ENCODE measurements around the gene ALLC. TPM values are rescaled to one million over a fixed set of nuclear protein-coding genes. Genes with fewer than 3 reads are reported as not detected.

ALLC gene
- total RNA-seq, 3 donors from 2014 or later = 0.16 TPM; not detected in 2

GRCh38 chr2:3648652-3649177, 9.3 kb upstream of the ALLC start:
- TF ChIP-seq CTCF (IDR thresholded peaks at IDR 0.05) (no peak), POLR2AphosphoS5 (IDR thresholded peaks at IDR 0.05) (no peak), POLR2A (IDR thresholded peaks at IDR 0.05) (no peak)
- H3K4me3 ChIP-seq = no peak overlapping the region
- intact Hi-C loops (cut with DNase I; ENCODE audit: low total_unique reads) = no loop called here
- H3K9me3 ChIP-seq = no peaks in the 10 kb centered on the region
- no peaks in the 10 kb centered on the region for H3K4me1 ChIP-seq
- H3K36me3 ChIP-seq = no peaks in the 10 kb centered on the region
- no peak for DNase-seq (ENCODE audit: low spot score in 2 of 2)
- H3K27ac ChIP-seq = no peak overlapping the region
- no peaks in the 10 kb centered on the region for H3K27me3 ChIP-seq

DNA sequence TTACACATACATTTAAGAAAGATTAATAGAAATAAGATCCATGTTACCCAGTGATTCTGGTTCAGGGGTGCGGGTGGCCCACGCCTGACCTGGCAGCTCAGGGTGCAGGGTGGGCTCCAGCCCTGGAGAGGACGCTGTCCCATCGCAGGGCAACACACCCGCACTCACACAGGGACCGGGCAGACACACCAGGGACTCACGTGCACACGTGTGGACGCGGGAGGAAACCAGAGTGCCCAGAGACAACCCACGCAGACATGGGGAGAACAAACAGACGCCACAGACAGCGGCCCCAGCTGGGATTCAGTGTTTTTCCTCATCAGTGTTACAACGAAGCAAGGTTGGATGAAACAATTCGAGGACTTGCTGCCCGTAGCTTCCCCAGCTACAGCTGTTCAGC, 8.4 kb upstream of the ALLC start:
- H3K36me3 ChIP-seq = no peaks in the 10 kb centered on the region
- H3K9me3 ChIP-seq = no peaks in the 10 kb centered on the region
- intact Hi-C loops (cut with DNase I; ENCODE audit: low total_unique reads) = no loop called here
- H3K27me3 ChIP-seq = no peaks in the 10 kb centered on the region
- DNase-seq (ENCODE audit: low spot score in 2 of 2) = no peak
- no peak overlapping the region for H3K4me3 ChIP-seq
- H3K4me1 ChIP-seq = no peaks in the 10 kb centered on the region
- H3K27ac ChIP-seq = no peak overlapping the region
- no peak for TF ChIP-seq CTCF (IDR thresholded peaks at IDR 0.05)

- Histone ChIP-seq H3K4me1 (no peaks in the 10 kb centered on the region), H3K4me3 (peak overlapping the region in 1 of 3 donors; percentile 6), H3K27me3 (no peaks in the 10 kb centered on the region), H3K36me3 (no peaks in the 10 kb centered on the region), H3K9me3 (no peaks in the 10 kb centered on the region), H3K27ac (no peak overlapping the region)
- intact Hi-C loops (cut with DNase I; ENCODE audit: low total_unique reads) = no loop called here
- TF ChIP-seq CTCF (IDR thresholded peaks at IDR 0.05) (no peak), POLR2A (IDR thresholded peaks at IDR 0.05) (no peak), POLR2AphosphoS5 (IDR thresholded peaks at IDR 0.05) (no peak)
- no peak for DNase-seq (ENCODE audit: low spot score in 2 of 2)
Observed at GRCh38 chr2:3650140-3650920, 7.7 kb upstream of the ALLC start.

- Histone ChIP-seq H3K4me1 (no peaks in the 10 kb centered on the region), H3K9me3 (no peaks in the 10 kb centered on the region), H3K4me3 (peak overlapping the region in 2 of 3 donors; percentile 41 to 62), H3K27ac (peak overlapping the region; percentile 50 to 87), H3K36me3 (no peaks in the 10 kb centered on the region), H3K27me3 (no peaks in the 10 kb centered on the region)
- TF ChIP-seq POLR2AphosphoS5 (IDR thresholded peaks at IDR 0.05) = no peak
- no peak for TF ChIP-seq POLR2A (IDR thresholded peaks at IDR 0.05)
- TF ChIP-seq CTCF (IDR thresholded peaks at IDR 0.05) = no peak
- intact Hi-C loops (cut with DNase I; ENCODE audit: low total_unique reads) = no loop called here
- DNase-seq (ENCODE audit: low spot score in 2 of 2) = peak in 1 of 2 donors; percentile 26
Observed at GRCh38 chr2:3651691-3652648, 6.0 kb upstream of the ALLC start.
